Stimulated activated CD4-positive, alpha-beta T cell treated with anti-CD3 and anti-CD28 coated beads, TNF-alpha, amount 100 ng/mL, for 24 hours (primary cell): ENCODE measurements around the gene PVR.
A peak's percentile ranks its signal among the peaks of the same experiment; 100 is the strongest.
"Not testable (repeated sequence)": the region's sequence is repeated elsewhere in the genome, so short reads cannot be mapped to it uniquely, and the experiment has no call there.

Experiments
- DNase-seq, 3 experiments: peaks; one replicate each; pipeline ENCODE4 v3.0.0-alpha.2; 2020; ENCODE audit warnings: low read depth in 3 of 3

PVR gene

GRCh38 chr19:44645407-44646048, 1.8 kb downstream of the PVR start:
- no peak for DNase-seq

GRCh38 chr19:44646049-44646416, 2.3 kb downstream of the PVR start:
- DNase-seq: no peak

- no peak for DNase-seq
These were observed 3.4 kb downstream of the PVR start for GRCh38 chr19:44647144-44647543.

- DNase-seq: no peak
These were observed 5.0 kb downstream of the PVR start for GRCh38 chr19:44648631-44649251.

GRCh38 chr19:44649578-44650145, 6.0 kb downstream of the PVR start:
- DNase-seq: no peak

- DNase-seq: no peak
These were observed 9.6 kb downstream of the PVR start for GRCh38 chr19:44653343-44653742.

- DNase-seq: peak; percentile 46 to 70 (median 46)
These were observed 10.5 kb downstream of the PVR start for GRCh38 chr19:44653977-44654774.

GRCh38 chr19:44657211-44657921, 13.7 kb downstream of the PVR start:
- DNase-seq: peak; percentile 45 to 70 (median 56)

GRCh38 chr19:44658069-44658733, 14.5 kb downstream of the PVR start:
- DNase-seq: no peak

GRCh38 chr19:44660081-44660480, 16.4 kb downstream of the PVR start:
- DNase-seq: no peak

- DNase-seq: no peak
These were observed 17.5 kb downstream of the PVR start for GRCh38 chr19:44661205-44661604.

GRCh38 chr19:44661904-44662303, 18.2 kb downstream of the PVR start:
- no peak for DNase-seq

GRCh38 chr19:44662691-44663385, 19.1 kb downstream of the PVR start:
- DNase-seq: no peak

GRCh38 chr19:44663996-44664395, 20.3 kb downstream of the PVR start:
- no peak for DNase-seq

- DNase-seq: no peak
These were observed 21.3 kb downstream of the PVR start for GRCh38 chr19:44664976-44665375.

- DNase-seq: no peak
These were observed 23.3 kb downstream of the PVR start for GRCh38 chr19:44666852-44667556.

- DNase-seq: no peak
These were observed 25.5 kb downstream of the PVR start for GRCh38 chr19:44668985-44669764.

- not testable (repeated sequence) for DNase-seq
These were observed 26.3 kb downstream of the PVR start for GRCh38 chr19:44670027-44670426.

- DNase-seq: no peak
These were observed 27.7 kb downstream of the PVR start, which contains the start of gene CEACAM19 for GRCh38 chr19:44671400-44671799. Gene CEACAM19, plus strand, starts transcription at chr19:44671482. Its CDS starts 450 bp downstream, at chr19:44671932.
